K562 treated with DMSO at 1 percent for 12 hours (cell line): ENCODE measurements around the gene TUBA8. TPM values are rescaled to one million over a fixed set of nuclear protein-coding genes. Genes with fewer than 3 reads are reported as not detected.

ENCODE experiments used
- total RNA-seq: library from RNA; unstranded; fragments of 300-600 nt; gene quantifications from 2 replicates; pipeline ENCODE4 v1.2.3, GENCODE V29; 2022; ENCODE audit not compliant: insufficient read depth

TUBA8 gene
- total RNA-seq, result 0.64 and 1.6 TPM in 2 replicates

GRCh38 chr22:18110194-18110953, at the start of gene TUBA8:
Gene TUBA8 (plus strand): TSS chr22:18110809. CDS start chr22:18110866, 57 bp downstream.

GRCh38 chr22:18077639-18078328, 32.8 kb upstream of the TUBA8 start, which contains the start of gene PEX26:
Gene PEX26 (plus strand): TSS chr22:18077990. CDS start chr22:18078377, 387 bp downstream.

Other genes starting within 250 kb of the TUBA8 start
- 1.8 and 24.0 TPM in 2 replicates for gene MICAL3, start 86.2 kb upstream of the TUBA8 start, total RNA-seq
- gene PEX26, start 32.8 kb upstream of the TUBA8 start, total RNA-seq, result 8.0 and 18.1 TPM in 2 replicates
- 3.4 and 5.2 TPM in 2 replicates for gene USP18, start 39.4 kb downstream of the TUBA8 start, total RNA-seq